ENCODE results near the gene MRPL11. TPM values are rescaled to one million over a fixed set of nuclear protein-coding genes. Genes with fewer than 3 reads are reported as not detected.

MRPL11 gene
- total and polyA plus RNA-seq, 2 donors (not counting 1 experiment from before 2014, with no cell fraction given), result 25.5 to 26.7 TPM

DNA sequence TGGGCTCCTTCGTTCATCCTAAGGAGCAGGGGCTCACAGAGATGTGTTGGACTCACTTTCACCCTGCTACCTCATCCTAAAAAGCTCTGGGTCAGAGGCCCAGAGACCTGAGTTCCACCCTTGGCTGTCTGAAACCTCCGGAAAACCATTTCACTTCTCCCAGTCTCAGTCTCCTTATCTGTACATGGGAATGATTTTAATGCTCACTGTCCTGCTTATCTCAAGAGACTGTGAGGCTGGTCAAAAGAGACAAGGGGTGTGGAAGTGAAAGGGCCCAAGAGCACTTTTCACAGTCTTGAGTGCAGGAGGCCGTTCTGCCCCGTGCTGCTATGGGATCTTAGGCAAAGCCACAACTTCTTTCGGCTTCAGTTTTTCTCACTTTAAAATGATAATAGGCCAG lies 31.0 kb downstream of the MRPL11 start:
- Mint-ChIP-seq H3K27me3 (peaks cover 44% of the 10 kb centered on the region), H3K4me1 (peaks cover 4% of the 10 kb centered on the region), H3K4me3 (no peak overlapping the region), H3K9me3 (ENCODE audit: insufficient read depth) (no peaks in the 10 kb centered on the region), H3K27ac (no peak overlapping the region)
- H2AFZ ChIP-seq (ENCODE audit: insufficient read depth, low read depth, low read length, poor library complexity, severe bottlenecking), result no peak overlapping the region
- H3K27ac ChIP-seq (ENCODE audit: low read length in 2 of 2), result no peak overlapping the region
- WGBS (ENCODE audit: insufficient coverage), result 76% methylated on average over 4 of the region's 5 CpGs
- CTCF ChIA-PET, result interaction anchor here (0.8 to 7.8 kb wide), 18 partner anchors 8 to 427 kb away, joined by 3 to 92 read pairs (median 5); partner anchors contain the start of genes CTSF, DPP3, MRPL11 and NPAS4
- no peak overlapping the region for H3K4me2 ChIP-seq (replicated peaks; ENCODE audit: low read depth, low read length, poor library complexity, severe bottlenecking)
- peaks cover 0 to 46% (median 12%) of the 10 kb centered on the region in 4 experiments for H3K27me3 ChIP-seq (replicated peaks in 1 of 4; ENCODE audit: control extremely low read depth in 1 of 4, control insufficient read depth in 3 of 4, insufficient read depth in 4 of 4, low read length in 3 of 4)
- no peak overlapping the region for H3K4me3 ChIP-seq (ENCODE audit: control extremely low read depth in 1 of 5, extremely low read depth in 1 of 5, insufficient read depth in 1 of 5, low read depth in 2 of 5, low read length in 4 of 5)
- no peaks in the 10 kb centered on the region for H4K20me1 ChIP-seq (ENCODE audit: control insufficient read depth, insufficient read depth, low read length, poor library complexity, severe bottlenecking)
- H3K79me2 ChIP-seq (ENCODE audit: control insufficient read depth, insufficient read depth, low read length), result no peaks in the 10 kb centered on the region
- no peaks in the 10 kb centered on the region for H3K36me3 ChIP-seq (replicated peaks in 1 of 2; ENCODE audit: control extremely low read depth in 1 of 2, control insufficient read depth in 1 of 2, extremely low read depth in 1 of 2, insufficient read depth in 2 of 2, low read length in 1 of 2)
- intact Hi-C loops (cut with micrococcal nuclease), result loop anchor here (1.0 to 2.0 kb wide), 6 partner anchors 23 to 476 kb away; no protein-coding TSS in a partner anchor
- DNase-seq, result no peak
- no peak for TF ChIP-seq CTCF (IDR thresholded peaks at IDR 0.05)
- TF ChIP-seq EZH2 (IDR thresholded peaks at IDR 0.05; ENCODE audit: borderline replicate concordance, insufficient read depth, low read depth, low read length, poor library complexity, severe bottlenecking), result no peak
- H3K9ac ChIP-seq (ENCODE audit: low read length), result no peak overlapping the region
- peaks cover 5 to 6% of the 10 kb centered on the region in 2 donors for H3K4me1 ChIP-seq (ENCODE audit: control insufficient read depth in 2 of 2, insufficient read depth in 2 of 2, low read length in 2 of 2)
- POLR2A ChIA-PET, result interaction anchor here (2.6 kb wide), 1 partner anchor 270 kb away, joined by 15 read pairs; the partner anchor contains the start of gene RBM4B
- no peaks in the 10 kb centered on the region for H3K9me3 ChIP-seq (ENCODE audit: control extremely low read depth in 1 of 3, control insufficient read depth in 2 of 3, insufficient read depth in 1 of 3, low read length in 2 of 3)
- ATAC-seq (ENCODE audit: low read depth), result no peak

DNA sequence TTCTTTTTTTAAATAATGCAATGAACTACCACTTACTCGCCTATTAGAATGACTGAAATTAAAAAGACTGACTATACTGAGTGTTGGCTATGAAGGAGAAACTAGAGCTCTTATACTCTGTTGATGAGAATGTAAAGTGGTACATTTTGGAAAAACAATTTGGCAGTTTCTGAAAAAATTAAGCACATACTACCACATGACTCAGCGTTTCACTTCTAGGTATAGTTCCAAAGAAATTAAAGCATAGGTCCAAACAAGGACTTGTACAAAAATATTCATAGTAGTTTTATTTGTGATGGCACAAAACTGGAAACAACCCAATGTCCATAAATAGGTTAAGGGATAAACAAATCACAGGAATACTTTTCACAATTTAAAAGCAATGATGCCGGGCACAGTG lies 44.7 kb downstream of the MRPL11 start:
- H3K4me1 ChIP-seq (ENCODE audit: control insufficient read depth in 2 of 2, insufficient read depth in 2 of 2, low read length in 2 of 2), result peaks cover 0 to 4% of the 10 kb centered on the region in 2 donors
- H3K4me3 ChIP-seq (ENCODE audit: control extremely low read depth in 1 of 5, extremely low read depth in 1 of 5, insufficient read depth in 1 of 5, low read depth in 2 of 5, low read length in 4 of 5), result no peak overlapping the region
- no peaks in the 10 kb centered on the region for H4K20me1 ChIP-seq (ENCODE audit: control insufficient read depth, insufficient read depth, low read length, poor library complexity, severe bottlenecking)
- 100% methylated on average over 1 of the region's 3 CpGs for WGBS (ENCODE audit: insufficient coverage)
- ATAC-seq (ENCODE audit: low read depth) (no peak), DNase-seq (no peak)
- H3K27me3 ChIP-seq (replicated peaks in 1 of 4; ENCODE audit: control extremely low read depth in 1 of 4, control insufficient read depth in 3 of 4, insufficient read depth in 4 of 4, low read length in 3 of 4), result peaks cover 0 to 2% (median 0%) of the 10 kb centered on the region in 4 experiments
- no peak overlapping the region for H3K4me3 Mint-ChIP-seq
- H3K9me3 Mint-ChIP-seq (ENCODE audit: insufficient read depth), result no peaks in the 10 kb centered on the region
- no peaks in the 10 kb centered on the region for H3K9me3 ChIP-seq (ENCODE audit: control extremely low read depth in 1 of 3, control insufficient read depth in 2 of 3, insufficient read depth in 1 of 3, low read length in 2 of 3)
- TF ChIP-seq CTCF (IDR thresholded peaks at IDR 0.05), result no peak
- no peak for TF ChIP-seq EZH2 (IDR thresholded peaks at IDR 0.05; ENCODE audit: borderline replicate concordance, insufficient read depth, low read depth, low read length, poor library complexity, severe bottlenecking)
- H3K27me3 Mint-ChIP-seq, result peaks cover 20% of the 10 kb centered on the region
- no peak overlapping the region for H3K9ac ChIP-seq (ENCODE audit: low read length)
- H3K4me2 ChIP-seq (replicated peaks; ENCODE audit: low read depth, low read length, poor library complexity, severe bottlenecking), result no peak overlapping the region
- no peak overlapping the region for H2AFZ ChIP-seq (ENCODE audit: insufficient read depth, low read depth, low read length, poor library complexity, severe bottlenecking)
- POLR2A ChIA-PET, result no interaction called here
- H3K27ac Mint-ChIP-seq, result no peak overlapping the region
- H3K27ac ChIP-seq (ENCODE audit: low read length in 2 of 2), result no peak overlapping the region
- CTCF ChIA-PET, result interaction anchor here (1.0 to 1.6 kb wide), 2 partner anchors 11 to 83 kb away, joined by 3 to 7 read pairs; no protein-coding TSS in a partner anchor
- H3K79me2 ChIP-seq (ENCODE audit: control insufficient read depth, insufficient read depth, low read length), result no peaks in the 10 kb centered on the region
- H3K4me1 Mint-ChIP-seq, result peaks cover 5% of the 10 kb centered on the region
- no peaks in the 10 kb centered on the region for H3K36me3 ChIP-seq (replicated peaks in 1 of 2; ENCODE audit: control extremely low read depth in 1 of 2, control insufficient read depth in 1 of 2, extremely low read depth in 1 of 2, insufficient read depth in 2 of 2, low read length in 1 of 2)
- intact Hi-C loops (cut with micrococcal nuclease), result no loop called here
